HG03196 (cell line): ENCODE data around the gene CEP128.
"Not testable (repeated sequence)": the region's sequence is repeated elsewhere in the genome, so short reads cannot be mapped to it uniquely, and the experiment has no call there.

ENCODE experiments used
- ATAC-seq: cut with Tn5 transposase; IDR thresholded peaks from one replicate; pipeline ENCODE4 v1.9.1; 2021; ENCODE audit not compliant: unreplicated experiment

The CEP128 gene

DNA sequence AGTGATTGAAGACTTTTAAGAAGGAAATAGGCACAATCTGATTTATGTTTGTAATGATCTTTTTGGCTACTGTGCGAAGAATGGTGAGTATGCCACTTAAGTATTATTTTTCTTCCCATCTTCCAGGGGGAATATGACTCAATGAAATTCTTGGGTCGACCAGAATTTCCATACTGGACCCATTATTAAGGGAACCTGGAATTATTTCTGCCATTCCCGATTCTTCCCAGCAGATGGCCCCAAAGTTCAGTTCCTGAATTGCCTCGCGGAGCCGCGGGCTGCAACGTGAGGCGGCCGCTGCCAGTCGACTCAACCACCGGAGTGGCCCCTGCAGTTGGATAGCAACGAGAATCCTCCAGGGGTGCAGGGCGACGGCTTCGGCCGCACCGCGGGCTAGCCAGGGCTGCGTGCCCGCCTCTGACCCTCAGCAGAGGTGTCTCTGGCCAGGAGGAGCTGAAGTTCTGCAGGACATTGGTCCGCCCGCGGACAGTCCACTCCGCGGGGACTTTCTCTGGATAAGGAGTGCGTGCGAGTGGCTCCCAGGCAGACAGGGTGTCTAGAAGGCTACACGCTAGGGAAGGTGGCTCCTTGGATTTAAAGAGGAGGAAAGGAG is 13.3 kb upstream of the CEP128 start:
- no peak for ATAC-seq

DNA sequence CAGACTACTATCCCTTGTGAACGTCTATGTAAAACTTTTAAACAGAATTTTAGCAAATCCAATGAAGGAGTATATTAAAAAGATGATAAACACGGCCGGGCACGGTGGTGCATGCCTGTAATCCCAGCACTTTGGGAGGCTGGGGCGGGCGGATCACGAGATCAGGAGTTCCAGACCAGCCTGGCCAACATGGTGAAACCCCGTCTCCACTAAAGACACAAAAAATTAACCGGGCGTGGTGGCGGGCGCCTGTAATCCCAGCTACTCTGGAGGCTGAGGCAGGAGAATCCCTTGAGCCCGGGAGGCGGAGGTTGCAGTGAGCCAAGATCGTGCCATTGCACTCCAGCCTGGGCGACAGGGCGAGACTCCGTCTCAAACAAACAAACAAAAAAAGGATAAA is 11.7 kb upstream of the CEP128 start:
- not testable (repeated sequence) for ATAC-seq

DNA sequence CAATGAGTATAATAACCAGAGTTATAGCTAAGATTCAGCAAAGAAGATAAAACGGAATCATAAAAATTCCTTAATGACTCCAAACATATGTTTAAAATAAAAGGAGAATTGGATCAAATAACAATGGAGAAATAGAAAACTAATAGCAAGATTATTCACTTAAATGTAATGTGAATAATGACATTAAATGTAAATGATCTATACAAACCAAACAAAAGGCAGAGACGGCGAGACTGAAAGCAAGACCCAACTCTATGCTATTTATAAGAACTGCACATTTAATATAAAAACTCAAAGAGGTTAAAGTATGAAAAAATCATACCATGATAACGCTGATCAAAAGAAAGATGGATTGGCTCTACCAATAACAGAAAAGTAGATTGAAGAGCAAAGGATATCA is 10.0 kb upstream of the CEP128 start:
- ATAC-seq, result no peak

DNA sequence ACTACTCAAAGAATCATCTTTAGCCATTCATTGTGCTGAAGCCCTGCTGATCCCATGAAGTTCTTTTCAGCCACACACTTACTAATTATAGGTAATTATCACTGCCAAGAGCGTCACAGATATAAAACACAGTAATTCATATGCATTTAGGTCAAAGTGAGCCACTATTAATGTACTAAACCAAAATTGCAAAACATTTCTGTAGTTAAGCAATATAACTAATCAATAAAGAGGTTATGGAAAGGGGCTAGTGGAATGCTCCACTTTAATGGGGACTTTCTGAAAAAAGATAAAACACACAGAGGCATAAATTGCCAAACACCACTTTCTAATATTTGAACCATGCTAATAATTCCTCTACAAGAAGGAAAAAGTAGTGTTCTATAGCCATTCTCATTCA is 6.8 kb upstream of the CEP128 start:
- ATAC-seq, result no peak

DNA sequence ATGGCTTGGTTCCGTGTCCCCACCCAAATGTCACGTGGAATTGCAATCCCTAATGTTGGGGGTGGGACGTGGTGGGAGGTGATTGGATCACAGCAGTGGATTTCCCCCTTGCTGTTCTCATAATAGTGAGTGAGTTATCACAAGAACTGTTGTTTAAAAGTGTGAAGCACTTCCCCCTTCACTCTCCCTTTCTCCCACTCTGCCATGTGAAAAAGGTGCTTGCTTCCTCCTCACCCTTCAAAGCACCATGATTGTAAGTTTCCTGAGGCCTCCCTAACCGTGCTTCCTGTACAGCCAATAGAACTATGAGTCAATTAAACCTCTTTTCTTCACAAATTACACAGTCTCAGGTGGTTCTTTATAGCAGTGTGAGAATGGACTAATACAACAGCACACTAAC is 5.3 kb upstream of the CEP128 start:
- ATAC-seq, result no peak

DNA sequence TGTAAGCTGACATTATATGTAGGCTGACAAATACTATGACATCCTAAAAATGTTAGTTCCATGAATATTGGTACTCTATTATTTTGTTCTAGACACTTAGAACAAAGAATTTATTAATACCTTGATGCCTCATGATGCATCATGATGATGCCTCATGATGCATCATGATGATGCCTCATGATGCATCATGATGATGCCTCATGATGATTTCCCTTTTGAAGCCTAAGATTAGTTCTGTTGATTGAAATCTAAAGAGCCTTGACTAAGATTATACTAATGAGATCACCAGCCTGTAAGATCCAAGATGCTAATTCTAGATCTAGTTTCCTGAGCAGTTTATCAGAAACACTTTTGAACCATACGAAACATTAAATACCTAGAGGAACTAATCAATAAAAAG is 4.6 kb upstream of the CEP128 start:
- no peak for ATAC-seq

DNA sequence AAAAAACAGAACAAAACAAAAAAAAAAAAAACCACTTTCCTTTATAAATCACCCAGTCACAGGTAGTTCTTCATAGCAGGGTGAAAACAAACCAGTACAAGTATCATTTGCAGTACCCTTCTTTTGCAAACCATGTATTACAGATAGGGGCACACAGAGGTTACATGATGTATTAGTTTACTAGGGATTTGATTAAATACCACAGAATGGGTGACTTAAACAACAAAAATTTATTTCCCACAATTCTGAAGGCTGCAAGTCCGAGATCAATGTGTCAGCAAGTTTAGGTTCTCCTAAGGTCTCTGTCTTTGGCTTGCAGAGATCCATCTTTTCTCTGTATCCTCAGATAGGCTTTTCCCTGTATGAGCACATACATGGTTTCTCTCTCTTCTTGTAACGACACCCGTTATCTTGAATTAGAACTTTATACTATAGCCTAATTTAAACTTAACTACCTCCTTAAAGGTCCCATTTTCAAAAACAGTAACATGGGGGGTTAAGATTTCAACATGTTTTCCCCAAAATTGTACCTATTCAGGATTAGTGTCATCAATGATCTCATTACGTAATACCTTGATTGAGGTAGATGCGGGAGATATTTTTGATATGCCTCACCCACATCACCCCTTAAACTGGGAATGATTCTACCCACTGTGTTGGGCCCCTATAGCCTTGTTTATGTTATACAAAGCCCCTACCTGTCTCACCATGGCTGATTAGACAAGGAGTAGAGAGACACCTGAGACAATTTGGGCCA is 3.5 kb upstream of the CEP128 start:
- ATAC-seq, result no peak

DNA sequence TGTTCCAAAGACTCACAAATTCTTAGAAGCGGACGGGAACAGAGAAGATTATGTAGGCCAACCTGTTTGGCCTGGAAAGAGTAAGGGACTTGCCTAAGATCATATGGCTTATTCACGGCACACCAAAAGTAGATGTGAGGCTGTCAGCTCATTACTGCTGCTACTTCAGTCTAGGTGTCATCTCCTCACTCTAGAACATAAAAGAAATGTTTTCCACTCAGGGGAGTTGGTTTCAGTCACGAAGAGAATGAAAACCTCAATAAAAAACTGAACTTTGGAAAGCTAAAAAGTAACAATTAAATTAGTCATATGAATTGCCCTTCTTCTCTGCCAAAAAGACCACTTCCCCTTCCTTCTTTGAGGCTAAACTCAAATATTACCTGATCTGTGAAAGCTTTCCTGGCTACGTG is 658 bp upstream of the CEP128 start:
- no peak for ATAC-seq

DNA sequence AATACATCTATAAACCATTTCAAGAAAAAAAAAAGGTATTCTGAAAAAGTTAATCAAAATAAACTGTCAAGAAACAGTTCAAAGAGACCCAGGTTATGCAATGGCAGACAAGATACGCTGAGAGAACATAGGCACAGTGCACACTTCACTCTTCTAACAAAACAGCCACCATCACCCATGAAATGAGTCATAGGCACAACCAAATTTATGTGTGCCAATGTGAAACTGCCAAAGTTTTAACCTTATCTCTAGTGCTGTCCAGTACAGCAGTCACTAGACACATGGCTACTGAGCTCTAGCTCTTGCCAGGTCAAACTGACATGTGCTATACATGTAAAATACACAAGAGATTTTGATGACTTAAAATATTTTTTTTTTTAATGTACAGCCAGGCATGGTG is 1.4 kb downstream of the CEP128 start:
- ATAC-seq, result peak; percentile 30

DNA sequence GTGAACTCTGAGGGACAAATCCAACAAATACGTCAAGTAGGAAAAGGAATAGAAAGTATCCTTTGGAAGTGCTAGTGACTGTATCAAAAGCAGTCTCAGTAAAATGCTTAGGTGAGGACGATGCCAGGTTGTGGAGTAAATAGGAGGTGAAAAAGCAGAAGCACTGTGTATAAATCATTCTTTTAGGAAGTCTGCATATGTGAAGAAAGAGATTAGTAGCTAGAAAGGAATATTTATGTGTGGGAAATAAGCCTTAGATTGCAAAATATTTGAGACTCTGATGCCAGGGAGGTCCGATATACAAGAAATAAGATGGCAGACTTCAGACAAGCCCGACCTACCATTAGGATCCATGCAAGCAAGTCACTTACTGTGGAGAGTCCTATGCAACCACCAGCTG is 7.9 kb downstream of the CEP128 start:
- no peak for ATAC-seq

DNA sequence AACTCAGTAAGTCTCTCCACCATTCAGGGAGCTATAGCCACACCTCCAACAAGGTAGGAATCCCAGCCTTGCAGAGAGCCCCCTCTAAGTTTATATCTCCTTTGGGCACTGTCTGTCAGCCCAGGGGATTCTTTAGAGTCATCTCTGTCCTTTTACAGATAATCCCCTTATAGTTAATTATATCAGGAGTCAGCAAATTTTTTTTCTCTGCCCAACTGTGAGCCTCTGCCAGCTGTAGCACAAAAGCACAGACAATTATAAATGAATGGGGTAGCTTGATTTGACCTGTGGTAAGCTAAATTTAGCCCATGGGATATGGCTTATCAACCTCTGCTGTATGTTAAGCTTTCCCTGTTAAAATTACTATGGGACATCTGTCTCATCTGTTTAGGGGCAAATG is 8.3 kb downstream of the CEP128 start:
- no peak for ATAC-seq

DNA sequence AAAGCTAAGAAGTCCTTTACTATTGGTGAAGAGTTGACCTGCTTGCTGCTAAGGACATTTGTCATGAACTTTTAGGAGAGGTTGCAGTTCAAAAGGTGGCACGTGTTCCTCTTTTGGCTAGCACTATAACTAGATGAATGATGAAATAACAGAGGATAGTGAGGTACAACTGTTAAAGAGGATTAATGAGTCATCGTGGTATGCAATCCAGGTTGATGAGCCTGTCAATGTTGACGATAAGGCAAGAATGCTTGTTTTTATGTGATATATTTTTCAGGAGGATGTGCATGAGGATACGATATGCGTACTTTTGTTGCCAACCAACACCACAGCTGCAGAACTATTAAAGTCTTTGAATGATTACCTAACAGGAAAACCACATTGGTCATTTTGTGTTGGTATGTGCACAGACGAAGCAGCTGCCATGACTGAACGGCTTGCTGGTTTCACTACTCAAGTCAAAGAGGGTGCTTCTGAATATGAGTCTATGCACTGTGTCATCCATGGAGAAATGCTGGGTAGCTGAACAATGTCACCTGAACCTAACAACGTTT is 10.6 kb downstream of the CEP128 start:
- peak; percentile 99 for ATAC-seq

DNA sequence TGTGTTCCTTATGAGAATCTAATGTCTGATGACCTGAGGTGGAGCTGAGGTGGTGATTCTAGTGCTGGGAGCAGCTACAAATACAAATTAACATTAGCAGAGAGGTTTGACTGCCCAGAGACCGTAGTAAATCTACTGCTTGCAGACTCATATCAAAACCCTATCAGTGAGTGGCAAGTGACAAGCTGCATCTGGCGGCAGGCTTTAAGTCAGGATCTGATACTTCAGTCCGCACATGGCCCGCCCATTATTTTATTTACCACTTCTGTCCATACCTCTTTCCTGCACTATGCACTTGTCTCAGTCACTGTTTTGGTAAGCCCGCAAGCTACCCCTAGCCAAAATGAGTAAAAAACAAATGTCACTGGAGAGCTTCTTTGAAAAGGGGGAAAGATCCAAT is 11.4 kb downstream of the CEP128 start:
- no peak for ATAC-seq

DNA sequence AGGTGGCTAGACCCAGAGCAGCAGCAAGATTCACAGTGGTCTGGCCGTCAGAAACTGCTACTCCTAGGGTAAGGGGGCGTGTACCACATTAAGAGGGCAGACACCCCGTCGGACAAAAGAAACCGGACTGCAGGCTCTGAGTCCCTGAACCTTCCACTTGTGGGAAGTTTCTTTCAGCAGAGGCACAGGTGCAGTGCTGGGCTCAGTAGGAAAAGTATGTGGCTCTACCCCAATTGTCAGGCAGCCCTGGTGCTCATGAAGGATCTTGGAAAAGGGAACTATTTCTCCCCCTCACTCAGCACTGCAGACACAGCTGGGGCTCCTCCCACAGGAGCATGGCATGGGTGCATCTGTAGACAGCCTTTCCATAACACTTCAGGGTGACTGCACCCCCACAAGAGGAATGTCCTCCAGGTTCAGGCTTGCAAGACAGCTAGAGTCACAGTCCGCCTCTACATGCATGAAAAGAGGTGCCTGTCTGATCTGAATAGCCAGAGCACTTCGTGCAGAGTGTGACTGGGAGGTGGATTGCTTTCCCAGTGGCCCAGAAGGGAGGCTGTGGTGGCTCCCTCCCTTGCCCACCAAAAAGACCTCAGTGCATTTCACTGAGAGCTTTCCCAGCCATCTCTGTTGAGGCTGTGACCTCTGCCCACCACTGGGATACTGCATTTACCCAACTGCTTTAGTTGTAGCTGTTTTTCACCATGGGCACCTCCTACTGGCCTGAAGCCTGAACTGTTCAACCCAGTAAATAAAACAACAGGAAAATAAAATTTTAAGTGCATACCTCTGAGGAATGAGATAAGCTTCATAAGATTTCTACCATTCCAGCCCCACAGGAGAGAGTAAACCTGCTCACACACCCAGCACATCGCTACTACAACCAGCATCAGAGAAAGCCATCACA is 14.2 kb downstream of the CEP128 start:
- no peak for ATAC-seq

DNA sequence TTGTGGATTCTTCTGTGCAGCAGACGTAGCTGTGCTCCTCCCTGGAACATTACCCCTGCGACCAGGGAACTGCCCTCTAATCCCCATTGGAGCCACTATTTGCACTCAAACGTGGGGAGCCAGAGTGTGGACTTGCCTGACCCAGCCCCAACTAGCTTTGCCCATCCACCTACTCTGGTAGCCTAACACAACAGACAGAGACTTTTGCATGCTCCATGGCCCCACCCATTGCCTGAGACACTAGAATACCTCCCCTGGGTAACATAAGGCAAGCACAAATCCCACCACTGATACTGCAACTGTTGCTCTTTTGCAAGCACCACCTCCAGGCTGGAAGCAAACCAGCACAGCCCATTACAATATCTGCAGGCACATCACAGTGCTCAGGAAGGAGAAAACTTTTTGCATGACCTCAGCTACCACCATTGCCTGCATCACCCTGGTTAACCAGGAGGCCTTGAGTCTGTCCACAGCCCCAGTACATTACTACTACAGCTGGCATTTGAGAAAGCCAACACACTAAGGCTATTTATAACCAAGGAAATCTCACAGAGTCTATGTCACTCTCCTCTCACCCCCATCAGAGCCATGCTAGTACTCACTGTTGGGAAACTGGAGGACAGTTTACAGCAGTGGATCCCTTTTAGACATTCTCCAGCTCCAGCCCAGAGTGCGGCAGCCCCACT is 15.0 kb downstream of the CEP128 start:
- ATAC-seq, result no peak

DNA sequence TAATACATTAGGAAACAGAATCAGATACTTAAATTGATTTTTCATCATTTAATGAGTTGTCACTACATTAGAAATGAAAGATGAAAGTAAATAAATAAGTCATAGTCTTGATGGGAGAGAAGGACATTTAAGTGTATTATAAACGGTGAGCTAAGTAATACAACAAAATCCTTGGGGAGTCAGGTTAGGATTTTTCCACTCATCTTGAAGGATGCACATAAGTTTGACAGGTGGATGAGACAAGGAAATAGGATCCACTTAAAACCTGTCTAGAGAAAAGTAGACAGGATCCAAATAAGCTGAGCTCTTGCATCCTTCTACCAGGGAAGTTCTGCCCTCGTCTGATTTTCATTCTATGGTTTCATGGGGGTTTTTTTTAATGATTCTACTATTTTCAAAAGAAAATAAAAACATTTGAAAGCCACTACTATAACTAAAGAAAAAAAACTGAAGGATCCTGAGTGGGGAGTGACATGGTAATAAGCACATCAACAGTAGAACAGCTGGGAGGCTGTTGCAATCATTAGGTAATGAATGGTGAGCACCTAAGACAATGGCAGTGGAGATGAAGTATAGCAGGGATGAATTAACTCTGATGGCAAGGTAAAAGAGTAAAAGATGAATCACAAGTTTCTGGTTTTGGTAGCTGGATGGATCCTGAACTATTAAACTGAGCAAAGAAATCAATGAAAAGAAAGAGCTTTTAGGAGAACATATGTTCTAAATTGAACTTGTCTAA is 17.0 kb downstream of the CEP128 start:
- no peak for ATAC-seq

DNA sequence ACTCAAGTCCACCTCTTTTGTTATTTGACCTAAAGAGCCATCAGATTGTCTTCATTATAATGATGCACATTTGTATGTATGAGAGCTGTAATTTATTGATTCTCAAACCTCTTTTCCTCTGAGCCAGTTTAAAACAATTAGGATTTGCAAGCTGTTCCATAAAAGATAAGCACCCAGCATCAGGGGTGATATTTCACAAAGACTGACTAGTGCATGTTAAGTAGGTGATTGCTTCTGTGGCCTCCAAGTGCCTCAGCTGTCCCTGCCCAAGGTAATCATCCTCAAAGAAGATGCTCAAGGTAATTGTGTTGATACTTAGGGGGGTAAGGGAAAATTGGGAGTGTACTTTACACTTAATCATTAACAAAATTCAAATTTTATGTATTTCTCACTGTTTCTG is 18.2 kb downstream of the CEP128 start:
- no peak for ATAC-seq

DNA sequence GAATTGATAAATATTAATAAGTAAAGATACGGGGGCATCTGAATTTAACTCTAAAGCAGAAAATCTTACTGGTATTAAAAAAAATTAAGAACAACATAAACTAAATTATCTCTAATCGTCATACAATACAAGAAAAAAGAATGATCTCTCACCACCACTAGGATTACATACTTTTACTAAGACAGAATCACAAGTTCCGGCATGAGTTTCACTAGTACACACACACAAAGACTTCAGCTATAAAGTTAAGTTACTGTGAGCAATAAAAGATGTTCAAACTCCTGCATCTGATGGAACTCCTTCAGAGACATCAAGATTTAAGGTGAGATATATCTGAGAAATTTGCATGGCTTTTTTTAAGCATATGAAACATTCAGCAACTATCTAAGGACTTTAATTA is 21.9 kb downstream of the CEP128 start:
- ATAC-seq, result no peak

DNA sequence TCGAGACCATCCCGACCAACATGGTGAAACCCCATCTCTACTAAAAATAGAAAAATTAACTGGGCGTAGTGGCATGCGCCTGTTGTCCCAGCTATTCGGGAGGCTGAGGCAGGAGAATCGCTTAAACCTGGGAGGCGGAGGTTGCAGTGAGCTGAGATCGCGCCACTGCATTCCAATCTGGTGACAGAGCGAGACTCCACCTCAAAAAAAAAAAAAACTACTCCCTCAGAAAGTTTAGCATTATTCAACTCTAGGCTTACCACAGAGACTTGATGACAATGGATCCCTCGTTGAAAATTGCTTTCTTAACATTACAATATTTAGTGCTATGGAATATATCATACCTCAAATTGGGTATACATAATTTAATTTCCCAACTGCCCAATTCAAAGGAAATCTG is 29.5 kb downstream of the CEP128 start:
- not testable (repeated sequence) for ATAC-seq

DNA sequence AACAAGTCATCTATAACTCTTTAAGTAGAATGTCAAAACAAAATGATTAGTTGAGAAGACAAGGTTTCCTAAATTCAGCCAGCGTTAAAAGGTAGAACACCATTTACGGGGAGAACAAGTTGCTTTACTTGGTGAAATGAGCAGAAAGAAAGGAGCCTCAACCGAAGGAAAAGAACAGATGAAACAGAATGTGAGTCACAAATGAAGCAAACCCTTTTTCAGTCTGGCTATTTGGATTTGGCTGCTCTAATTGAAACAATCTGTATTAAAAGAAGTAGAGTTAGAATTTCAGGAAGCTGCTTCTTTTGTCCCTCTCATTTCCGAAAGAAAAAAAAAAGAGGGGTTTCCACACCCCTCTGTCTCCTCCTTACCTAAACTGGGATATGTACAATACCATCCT is 34.6 kb downstream of the CEP128 start:
- no peak for ATAC-seq
